ENCODE data around the gene ZBTB8A.

The ZBTB8A gene

DNA sequence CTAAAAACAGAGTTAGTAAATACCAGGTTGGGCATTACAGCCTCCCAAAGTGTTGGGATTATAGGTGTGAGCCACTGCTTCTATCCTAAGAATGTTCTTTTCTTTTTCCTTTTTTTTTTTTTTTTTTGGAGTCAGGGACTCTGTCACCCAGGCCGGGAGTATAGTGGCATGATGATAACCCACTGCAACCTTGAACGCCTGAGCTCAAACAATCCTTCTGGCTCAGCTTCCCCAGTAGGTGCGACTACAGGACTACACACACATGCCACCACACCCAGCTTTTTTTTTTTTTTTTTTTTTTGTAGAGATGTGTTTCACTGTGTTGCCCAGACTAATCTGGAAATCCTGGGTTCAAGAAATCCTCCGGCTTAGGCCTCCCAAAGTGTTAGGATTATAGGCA lies 105.2 kb downstream of the ZBTB8A start:
- Histone ChIP-seq H3K9me3 (ENCODE audit: control insufficient read depth, low read length) (no peaks in the 10 kb centered on the region), H3K27me3 (replicated peaks; ENCODE audit: control insufficient read depth, insufficient read depth, low read length) (no peaks in the 10 kb centered on the region), H3K9ac (ENCODE audit: low read length) (no peak overlapping the region), H3K4me3 (ENCODE audit: low read length) (no peak overlapping the region), H3K4me1 (ENCODE audit: control insufficient read depth, insufficient read depth, low read length) (peaks cover 5% of the 10 kb centered on the region), H3K36me3 (ENCODE audit: control insufficient read depth, insufficient read depth, low read length, severe bottlenecking) (no peaks in the 10 kb centered on the region)
- DNase-seq (ENCODE audit: low read depth): no peak

DNA sequence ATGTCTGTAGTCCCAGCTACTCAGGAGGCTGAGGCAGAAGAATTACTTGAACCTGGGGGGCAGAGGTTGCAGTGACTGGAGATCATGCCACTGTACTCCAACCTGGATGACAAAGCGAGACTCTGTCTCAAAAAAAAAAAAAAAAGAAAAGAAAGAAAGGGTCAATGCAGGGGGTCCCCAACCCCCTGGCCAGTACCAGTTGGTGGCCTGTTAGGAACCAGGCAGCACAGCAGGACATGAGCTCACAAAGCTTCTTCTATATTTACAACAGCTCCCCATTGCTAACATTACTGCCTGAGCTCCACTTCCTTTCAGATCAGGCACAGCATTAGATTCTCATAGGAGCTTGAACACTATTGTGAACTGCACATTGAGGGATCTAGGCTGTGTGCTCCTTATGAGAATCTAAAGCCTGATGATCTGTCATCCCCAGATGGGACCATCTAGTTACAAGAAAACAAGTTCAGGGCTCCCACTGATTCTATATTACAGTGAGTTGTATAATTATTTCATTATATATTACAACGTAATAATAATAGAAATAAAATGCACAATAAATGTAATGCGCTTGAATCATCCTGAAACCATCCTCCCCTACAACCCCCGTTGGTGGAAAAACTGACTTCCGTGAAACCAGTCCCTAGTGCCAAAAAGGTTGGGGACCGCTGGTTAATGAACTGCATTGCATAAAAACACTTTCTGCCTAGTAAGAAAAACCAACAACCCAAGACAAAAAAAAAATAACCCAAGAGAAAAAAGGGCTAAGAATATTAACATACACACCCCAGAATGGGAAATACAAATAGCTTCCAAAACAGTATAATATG lies 108.3 kb downstream of the ZBTB8A start:
- no peak for DNase-seq (ENCODE audit: low read depth)
- Histone ChIP-seq H3K4me1 (ENCODE audit: control insufficient read depth, insufficient read depth, low read length) (peaks cover 10% of the 10 kb centered on the region), H3K9ac (ENCODE audit: low read length) (no peak overlapping the region), H3K36me3 (ENCODE audit: control insufficient read depth, insufficient read depth, low read length, severe bottlenecking) (peaks cover 6% of the 10 kb centered on the region), H3K27me3 (replicated peaks; ENCODE audit: control insufficient read depth, insufficient read depth, low read length) (no peaks in the 10 kb centered on the region), H3K4me3 (ENCODE audit: low read length) (no peak overlapping the region), H3K9me3 (ENCODE audit: control insufficient read depth, low read length) (no peaks in the 10 kb centered on the region)

DNA sequence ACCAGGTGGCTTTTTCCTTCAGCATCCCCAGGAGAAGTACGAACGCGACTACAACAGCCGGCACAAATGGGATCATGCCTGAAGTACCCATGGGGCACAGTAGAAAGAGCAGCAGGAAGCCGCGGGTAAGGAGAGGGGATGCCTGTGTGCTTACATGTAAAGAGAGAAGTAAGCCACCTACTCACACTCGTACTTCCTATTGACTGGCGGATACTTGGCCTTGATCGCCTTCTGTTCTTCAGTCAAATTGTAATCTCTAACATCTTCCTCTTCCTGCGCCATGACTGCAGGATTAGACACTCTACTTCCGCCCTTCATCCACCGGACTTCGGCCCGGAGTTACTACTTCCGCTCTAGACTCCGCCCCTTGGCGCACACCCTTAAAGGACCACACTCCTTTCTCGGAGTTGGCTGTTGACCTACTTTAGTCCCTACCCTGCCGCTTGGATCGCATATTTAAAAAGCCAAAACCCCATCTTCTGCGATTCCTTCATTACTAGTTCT lies 111.1 kb downstream of the ZBTB8A start, which contains the start of gene ZBTB8OS:
Gene ZBTB8OS (minus strand): TSS at position 303 of the 504 bp plus-strand sequence. CDS start 21 bp downstream, at position 282.
- peak within 1 kb of the TSS; percentile 87 for H3K4me3 ChIP-seq (ENCODE audit: low read length)
- peaks cover 27% of the 10 kb centered on the region for H3K36me3 ChIP-seq (ENCODE audit: control insufficient read depth, insufficient read depth, low read length, severe bottlenecking)
- H3K9ac ChIP-seq (ENCODE audit: low read length): peak within 1 kb of the TSS; percentile 92
- peaks cover 24% of the 10 kb centered on the region for H3K4me1 ChIP-seq (ENCODE audit: control insufficient read depth, insufficient read depth, low read length)
- H3K9me3 ChIP-seq (ENCODE audit: control insufficient read depth, low read length): no peaks in the 10 kb centered on the region
- DNase-seq (ENCODE audit: low read depth): peak; percentile 96
- no peaks in the 10 kb centered on the region for H3K27me3 ChIP-seq (replicated peaks; ENCODE audit: control insufficient read depth, insufficient read depth, low read length)

DNA sequence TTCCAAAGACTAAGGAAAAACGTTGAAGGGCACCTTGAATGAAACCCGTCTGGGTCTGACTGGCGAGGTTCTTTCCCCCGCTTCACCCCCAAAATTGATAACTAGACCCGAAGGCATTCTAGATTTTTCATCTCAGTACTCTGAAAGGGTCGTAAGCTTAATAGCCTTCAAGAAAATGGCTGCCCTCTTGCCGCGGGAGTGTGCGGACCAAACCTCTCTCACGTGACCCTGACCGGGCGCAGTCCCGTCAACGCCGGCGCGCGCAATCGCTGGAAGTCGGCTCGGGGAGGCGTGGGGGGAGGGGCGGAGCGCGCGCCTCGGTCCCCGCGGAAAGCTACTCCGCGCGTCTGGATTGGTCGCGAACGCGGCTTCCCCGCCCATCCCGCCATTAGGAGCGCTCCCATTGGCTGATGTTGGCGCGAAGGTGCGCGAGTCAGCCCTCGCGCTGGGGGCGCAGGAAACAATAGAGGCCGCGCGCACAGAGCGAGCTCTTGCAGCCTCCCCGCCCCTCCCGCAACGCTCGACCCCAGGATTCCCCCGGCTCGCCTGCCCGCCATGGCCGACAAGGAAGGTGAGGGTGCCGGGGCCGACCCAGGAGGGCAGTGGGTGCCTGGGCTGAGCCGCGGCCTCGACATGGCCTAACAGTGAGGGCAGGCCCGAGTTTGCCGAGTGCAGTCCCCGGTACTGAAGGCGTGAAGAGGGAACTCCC lies 111.7 kb downstream of the ZBTB8A start, which contains the start of gene RBBP4:
Gene RBBP4 (plus strand): TSS at position 457 of the 709 bp plus-strand sequence. CDS start 99 bp downstream, at position 556.
- Histone ChIP-seq H3K27me3 (replicated peaks; ENCODE audit: control insufficient read depth, insufficient read depth, low read length) (no peaks in the 10 kb centered on the region), H3K36me3 (ENCODE audit: control insufficient read depth, insufficient read depth, low read length, severe bottlenecking) (peaks cover 33% of the 10 kb centered on the region), H3K4me3 (ENCODE audit: low read length) (peak within 1 kb of the TSS; percentile 87), H3K9ac (ENCODE audit: low read length) (peak within 1 kb of the TSS; percentile 92), H3K9me3 (ENCODE audit: control insufficient read depth, low read length) (no peaks in the 10 kb centered on the region), H3K4me1 (ENCODE audit: control insufficient read depth, insufficient read depth, low read length) (peaks cover 24% of the 10 kb centered on the region)
- peak; percentile 99 for DNase-seq (ENCODE audit: low read depth)

DNA sequence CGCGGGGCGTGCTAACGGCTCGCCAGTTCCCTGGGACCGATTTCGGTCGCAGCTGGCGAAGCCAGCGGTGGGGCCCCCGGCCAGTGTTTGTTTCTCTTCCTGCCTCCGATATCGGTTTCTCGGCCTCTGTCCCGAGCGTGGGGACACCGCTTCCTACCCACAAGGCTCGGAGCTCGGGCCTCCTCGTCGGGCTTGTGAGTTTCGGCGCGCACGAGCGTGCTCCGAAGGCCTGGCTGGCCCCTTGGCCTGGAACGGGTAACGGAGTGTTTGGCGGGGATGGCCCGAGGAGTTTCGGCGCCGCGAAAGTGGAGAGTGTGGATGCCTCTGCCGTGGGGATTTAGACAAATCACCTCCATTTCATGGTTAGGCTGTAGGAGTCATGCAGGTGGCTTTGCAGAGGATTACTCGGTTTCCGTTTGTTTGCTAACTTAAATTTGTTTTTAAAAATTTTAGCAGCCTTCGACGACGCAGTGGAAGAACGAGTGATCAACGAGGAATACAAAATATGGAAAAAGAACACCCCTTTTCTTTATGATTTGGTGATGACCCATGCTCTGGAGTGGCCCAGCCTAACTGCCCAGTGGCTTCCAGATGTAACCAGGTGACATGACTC lies 112.3 kb downstream of the ZBTB8A start:
- Histone ChIP-seq H3K36me3 (ENCODE audit: control insufficient read depth, insufficient read depth, low read length, severe bottlenecking) (peaks cover 39% of the 10 kb centered on the region), H3K4me3 (ENCODE audit: low read length) (peak overlapping the region; percentile 87), H3K9ac (ENCODE audit: low read length) (peak overlapping the region; percentile 92), H3K4me1 (ENCODE audit: control insufficient read depth, insufficient read depth, low read length) (peaks cover 24% of the 10 kb centered on the region), H3K9me3 (ENCODE audit: control insufficient read depth, low read length) (no peaks in the 10 kb centered on the region), H3K27me3 (replicated peaks; ENCODE audit: control insufficient read depth, insufficient read depth, low read length) (no peaks in the 10 kb centered on the region)
- DNase-seq (ENCODE audit: low read depth): no peak

DNA sequence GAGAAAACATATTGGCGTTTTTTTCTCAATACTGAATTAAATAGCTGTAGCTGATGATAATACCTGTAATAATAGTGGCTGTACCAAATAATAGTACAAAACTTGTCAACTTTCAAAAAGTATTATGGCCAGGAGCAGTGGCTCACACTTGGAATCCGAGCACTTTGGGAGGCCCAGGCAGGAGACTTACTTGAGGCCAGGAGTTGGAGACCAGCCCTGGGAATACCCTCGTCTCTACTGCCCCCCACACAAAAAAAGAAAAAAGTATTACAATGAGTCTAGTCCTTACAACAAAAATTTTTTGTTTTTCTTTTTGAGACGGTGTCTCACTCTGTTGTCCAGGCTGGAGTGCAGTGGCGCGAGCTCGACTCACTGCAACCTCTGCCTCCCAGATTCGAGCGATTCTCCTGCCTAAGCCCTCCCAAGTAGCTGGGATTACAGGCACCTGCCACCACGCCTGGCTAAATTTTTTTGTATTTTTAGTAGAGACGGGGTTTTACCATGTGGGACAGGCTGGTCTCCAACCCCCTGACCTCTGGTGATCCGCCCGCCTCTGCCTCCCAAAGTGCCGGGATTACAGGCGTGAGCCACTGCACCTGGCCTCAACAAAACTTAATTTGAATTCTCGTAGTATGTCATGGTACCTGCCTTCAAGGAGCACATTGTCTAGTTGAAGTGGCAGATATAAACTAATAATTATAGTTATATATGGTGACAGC lies 113.2 kb downstream of the ZBTB8A start:
- H3K4me3 ChIP-seq (ENCODE audit: low read length): peak overlapping the region; percentile 87
- H3K27me3 ChIP-seq (replicated peaks; ENCODE audit: control insufficient read depth, insufficient read depth, low read length): no peaks in the 10 kb centered on the region
- peak overlapping the region; percentile 92 for H3K9ac ChIP-seq (ENCODE audit: low read length)
- DNase-seq (ENCODE audit: low read depth): no peak
- no peaks in the 10 kb centered on the region for H3K9me3 ChIP-seq (ENCODE audit: control insufficient read depth, low read length)
- peaks cover 47% of the 10 kb centered on the region for H3K36me3 ChIP-seq (ENCODE audit: control insufficient read depth, insufficient read depth, low read length, severe bottlenecking)
- peaks cover 24% of the 10 kb centered on the region for H3K4me1 ChIP-seq (ENCODE audit: control insufficient read depth, insufficient read depth, low read length)
